ENCODE measurements around the gene COBL.

COBL gene

DNA sequence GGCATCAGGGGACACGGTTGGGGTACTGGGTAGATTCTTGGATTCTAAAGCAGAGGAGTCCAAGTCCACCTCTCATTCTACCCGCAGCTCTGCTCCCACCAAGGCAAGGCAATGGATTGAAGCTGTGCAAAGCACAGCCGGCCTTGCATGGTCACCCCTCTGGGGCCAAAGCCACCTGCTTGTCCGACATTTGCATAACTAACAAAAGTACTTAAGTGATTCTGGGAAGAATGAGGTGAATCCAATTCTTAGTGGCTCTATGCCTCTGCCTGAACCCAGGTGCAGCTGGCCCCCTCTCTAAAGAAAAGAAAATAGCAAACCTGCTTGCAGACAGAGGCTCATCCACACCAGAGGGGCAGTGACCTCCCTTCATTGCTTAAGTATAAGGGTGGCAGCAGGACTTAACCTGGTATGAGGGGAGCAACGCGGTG, 10.7 kb upstream of the COBL start:
- FAIRE-seq, result no peak

- no peak for FAIRE-seq
These were observed 10.2 kb upstream of the COBL start for GRCh38 chr7:51326656-51327286.

DNA sequence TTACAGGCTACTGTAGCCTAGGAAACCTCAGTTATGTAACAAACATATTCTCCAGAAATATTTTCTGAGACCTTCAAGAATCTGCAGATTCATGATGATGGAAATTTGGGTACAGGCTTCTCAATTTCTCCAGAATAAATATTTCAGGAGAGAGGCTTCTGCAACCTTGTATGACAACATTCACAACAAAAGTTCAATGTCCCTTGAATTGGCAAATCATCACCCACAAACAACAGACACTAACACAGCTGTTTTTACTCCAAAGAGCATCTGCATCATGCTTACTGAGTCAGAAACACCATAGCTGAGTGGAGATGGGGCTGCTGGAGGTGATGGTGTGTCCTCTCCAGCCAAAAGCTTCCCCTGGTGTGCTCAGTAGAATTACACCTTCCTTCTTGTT, 9.3 kb upstream of the COBL start:
- no peak for FAIRE-seq

DNA sequence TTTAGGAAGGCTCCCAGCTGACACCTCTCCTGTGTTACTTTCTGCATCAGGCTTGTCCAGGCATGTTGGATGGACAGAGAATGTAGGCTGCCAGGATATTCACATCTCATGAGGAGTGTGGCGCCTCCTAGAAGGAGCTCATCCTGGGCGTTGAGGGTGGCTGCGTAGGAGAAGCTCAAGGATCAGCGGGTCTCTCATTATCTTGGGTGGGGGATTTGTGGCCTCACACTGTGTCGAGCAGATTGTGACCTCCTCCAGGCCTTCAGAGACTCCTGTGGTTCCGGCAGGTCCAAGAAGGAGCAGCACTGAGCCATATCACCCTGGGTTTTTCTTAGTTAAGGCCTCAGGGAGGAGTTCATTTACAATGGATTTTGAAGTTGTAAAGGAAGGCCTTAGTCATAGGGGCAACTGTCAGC, 8.7 kb upstream of the COBL start:
- FAIRE-seq, result no peak

DNA sequence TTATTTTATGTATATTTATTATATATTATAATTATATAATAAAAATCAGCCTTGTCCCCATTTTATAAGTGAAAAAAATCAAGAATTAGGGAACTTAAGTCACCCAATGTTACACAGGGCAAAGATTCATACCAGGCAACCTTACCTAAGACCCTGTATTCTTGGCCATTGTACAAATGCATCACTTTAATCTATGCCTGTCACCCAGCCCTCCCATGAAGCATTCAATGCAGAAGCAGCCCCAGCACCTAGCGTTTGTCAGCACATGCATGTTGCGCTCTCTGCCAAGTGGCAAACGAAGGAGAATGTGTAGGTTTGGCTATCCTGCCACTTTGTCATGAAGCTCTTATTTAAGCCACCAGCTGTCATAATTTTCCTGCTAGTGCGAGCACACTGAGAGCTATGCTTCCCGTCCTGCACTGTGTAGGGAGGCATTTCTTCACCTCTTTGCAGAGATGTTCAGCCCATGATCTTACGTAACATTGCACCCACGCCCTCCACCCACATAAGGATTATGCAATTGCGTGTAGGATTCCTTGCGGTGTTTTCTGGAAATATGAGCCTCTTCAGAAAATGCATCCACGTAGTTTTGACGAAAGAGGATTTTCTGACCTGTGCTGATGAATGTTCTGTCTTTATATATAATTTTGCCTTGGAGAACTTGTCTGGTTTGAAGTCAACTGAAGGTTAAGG, 7.7 kb upstream of the COBL start:
- no peak for FAIRE-seq

DNA sequence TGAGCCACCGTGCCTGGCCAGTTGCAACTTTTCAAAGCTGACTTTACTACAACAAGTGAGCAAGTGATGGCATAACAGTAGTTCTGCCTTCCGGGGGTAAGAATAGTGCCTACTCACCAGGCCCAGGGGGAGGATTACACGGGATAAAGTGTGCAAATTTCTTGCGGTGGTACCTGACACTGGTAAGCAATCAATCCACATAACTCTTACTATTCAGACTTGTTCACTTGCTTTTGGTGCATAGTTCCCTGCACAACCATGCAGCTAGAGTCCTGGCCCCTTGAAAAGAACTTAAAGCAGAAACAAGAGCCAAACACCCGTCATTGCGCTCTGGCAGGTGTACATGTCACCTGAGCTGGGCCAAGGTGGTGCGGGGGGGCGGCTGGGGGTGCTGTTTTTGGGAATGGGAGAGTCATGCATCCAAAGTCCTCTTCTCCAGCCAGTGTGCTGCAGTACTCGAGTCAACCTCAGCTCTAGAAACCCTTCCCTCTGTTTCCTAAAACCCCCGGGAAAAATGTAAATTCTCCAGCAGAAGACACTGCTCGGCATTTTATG, 5.4 kb upstream of the COBL start:
- no peak for FAIRE-seq

DNA sequence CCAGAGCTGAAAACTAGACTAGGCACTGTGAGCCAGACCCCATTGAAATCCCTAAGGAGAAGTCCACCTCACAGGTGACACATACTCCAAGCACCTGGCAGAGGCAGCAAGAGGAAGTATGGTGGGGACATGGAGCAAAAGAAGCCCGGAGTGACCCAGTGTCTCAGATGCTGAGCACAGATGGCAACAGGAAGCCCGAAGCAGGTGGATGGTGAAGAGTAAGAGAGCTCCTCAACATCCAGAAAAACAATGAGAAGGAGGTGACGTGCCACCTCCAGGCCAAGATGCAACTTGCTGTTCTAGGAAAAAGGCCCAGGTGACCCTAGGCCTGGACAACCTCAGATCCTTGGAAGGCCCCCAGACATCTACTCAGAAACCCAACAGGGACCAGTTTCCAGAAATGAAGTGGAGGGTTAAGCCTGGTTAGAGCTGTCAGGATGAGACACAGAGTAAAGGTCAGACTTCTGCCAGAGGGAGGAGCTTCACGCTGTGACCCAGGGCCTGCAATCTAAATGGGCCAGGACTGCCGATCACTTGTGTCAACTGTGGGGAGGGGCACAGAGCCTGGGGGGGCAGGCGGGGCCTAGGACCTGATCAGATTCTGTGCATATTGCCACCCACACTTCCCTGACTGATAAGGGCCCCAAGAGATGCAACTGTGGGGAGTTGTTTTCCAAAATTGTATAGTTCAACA, 2.4 kb upstream of the COBL start:
- FAIRE-seq, result no peak

- FAIRE-seq, result no peak
These were observed 1.4 kb upstream of the COBL start for GRCh38 chr7:51318001-51318400.

DNA sequence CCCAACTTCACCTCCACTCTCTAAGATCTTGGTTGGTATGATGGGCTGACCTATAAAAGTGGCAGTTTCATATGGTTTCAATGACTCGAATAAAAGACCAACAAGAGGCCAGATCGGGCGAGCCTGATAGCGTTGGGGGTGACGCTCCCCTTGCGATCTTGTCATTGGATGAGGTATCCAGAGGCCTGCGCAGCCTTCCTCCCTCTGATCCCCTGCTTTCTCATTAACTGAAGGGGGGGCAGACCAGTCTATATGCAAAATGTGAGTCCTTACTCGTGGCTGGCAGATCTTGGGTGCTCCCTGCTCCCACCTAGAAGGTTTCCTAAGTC, 937 bp upstream of the COBL start:
- no peak for FAIRE-seq

- no peak for FAIRE-seq
These were observed 345 bp downstream of the COBL start for GRCh38 chr7:51316262-51316665.

DNA sequence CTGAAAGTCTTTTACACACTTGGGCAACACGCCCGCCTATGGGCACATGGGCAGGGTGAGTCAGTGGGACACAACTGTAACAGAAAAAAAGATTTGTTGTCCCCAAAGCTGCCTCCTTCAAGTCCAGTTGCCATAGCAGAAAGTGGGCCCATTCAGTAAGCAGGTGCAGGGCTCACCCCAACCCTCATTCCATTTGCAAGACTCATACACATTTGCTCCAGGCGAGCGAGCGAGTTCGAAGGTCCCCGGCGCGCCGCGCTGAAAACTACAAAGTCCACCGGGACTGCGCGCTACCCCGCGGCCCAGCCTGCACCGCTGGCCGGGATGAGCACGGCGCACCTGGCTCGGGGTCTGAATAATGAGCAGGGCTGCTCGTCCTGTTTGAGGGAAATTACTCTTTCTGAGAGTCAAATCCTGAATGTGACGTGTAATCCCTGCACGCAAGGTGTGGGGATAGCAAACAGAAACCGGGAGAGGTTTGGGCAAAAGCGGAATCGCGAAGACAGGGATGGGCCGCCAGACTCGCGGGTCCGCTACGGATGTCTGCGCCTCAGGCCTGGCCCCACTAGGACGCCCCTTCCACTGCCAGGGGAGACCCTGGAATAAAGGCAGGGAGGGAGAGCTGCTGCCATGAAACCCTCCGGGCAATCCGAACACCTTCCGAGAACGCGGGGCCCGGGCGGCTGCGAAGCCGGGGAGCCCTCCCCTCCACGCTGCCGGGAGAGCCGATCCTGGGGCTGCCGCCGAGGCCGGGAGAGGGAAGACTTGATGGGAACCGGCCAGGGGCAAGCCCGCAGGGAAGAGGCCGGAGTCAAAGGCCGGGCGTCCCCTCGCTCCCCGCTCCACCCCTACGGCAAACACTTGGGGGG, 982 bp downstream of the COBL start:
- FAIRE-seq, result no peak

GRCh38 chr7:51314726-51315125, 1.9 kb downstream of the COBL start:
- no peak for FAIRE-seq

DNA sequence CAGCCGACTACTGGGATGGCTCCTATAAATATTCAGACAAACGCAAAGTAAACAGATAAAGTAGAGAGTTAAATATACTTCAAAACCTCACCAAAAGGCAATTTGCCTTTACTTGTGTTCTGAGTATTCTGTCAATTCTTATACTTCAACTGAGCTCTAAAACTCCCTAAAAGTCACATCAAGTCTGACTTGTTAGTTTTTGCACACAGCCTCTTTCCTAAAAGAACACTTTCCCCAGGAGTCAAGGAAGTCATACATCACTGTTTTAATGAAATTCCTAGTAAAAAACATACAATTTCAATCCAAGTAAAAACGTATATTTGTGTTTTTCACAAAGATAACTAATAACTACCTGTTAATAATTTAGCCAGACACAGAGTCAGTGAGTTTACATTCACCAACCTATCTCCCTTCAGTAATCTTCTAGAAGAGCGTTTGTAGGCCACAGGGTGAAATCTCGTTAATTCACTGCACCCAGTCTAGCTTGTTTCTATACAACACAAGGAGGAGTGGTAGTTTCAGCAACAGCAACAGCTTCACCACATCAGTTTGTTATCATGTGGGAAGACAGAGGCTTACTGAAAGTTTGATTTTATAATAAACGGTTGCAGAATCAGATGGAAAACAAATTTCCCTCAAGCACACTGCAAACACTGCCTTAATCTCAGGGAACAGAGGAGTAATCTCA, 2.7 kb downstream of the COBL start:
- FAIRE-seq, result no peak

DNA sequence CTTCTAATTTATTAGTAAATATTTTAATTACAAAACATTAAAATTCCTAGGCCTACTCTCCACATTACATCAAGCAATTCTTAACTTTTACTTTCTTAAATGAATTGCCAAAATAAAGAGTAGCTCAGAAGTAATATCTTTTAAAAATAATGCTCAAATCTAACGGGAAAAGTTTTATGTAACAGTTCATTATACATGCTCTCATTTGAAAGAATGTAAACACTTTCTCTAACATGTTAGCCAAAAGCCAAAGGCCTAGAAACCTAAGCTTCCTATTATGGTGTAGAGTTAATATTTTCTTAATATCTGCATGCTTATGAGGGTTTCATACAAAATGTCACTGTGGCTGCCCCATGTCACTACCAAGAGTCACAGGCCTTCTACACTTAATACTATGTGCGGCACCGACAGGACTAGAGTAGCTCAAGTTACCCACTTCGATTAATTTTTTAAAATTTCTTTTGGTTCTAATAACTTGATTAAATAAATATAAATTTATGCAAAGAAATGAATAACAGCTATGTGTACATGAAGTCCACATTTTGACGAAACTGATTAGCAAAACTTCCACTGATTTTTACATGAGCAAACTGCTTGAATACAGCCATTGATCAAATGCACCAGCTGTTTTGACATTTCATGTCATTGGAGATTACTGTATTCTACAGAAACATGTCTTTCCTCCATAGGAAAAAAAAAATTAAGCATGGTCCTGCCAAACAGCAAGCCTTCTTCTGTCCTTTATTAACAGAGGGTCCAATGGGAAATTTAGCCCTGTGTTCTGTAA, 3.5 kb downstream of the COBL start:
- no peak for FAIRE-seq

DNA sequence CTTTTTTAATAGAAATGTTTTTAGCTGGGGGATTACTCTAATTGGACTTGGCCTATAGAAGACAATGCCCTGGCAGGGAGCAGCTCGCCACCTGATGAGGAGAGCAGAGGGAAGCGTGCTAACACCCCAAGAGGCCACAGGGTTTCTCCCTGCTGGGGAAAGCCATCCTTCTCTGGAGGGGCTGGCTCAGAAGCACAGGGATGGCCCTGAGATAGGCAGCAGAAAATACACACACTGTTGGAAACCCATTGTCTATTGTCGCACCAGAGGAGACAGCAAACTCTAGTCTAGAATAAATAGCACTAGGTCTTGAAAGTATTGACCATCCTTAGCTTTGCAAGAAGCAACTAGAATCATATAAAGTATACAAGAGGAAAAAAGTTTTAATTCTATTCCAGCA, 5.4 kb downstream of the COBL start:
- FAIRE-seq, result no peak

DNA sequence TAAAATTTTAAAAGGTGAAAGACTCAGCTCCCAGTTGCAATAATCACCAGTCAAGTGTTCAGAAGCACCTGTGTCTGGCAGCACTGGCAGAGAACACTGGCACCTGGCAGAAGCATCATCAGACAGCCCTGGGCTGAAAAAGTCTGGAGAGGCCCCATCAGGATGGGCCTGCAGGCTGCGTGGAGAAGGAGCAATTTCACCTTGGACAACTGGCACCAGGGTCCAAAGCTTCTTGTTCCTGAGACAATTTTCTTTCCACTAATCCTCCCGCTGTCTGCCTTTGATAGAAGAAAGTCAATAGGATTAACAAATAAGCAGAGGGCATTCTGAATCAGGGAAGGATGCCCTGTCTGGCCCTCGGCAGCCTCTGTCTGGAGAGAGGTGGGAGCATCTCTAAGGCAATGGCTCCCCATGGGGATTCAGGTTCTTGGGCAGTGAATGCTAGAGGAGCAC, 6.5 kb downstream of the COBL start:
- no peak for FAIRE-seq

DNA sequence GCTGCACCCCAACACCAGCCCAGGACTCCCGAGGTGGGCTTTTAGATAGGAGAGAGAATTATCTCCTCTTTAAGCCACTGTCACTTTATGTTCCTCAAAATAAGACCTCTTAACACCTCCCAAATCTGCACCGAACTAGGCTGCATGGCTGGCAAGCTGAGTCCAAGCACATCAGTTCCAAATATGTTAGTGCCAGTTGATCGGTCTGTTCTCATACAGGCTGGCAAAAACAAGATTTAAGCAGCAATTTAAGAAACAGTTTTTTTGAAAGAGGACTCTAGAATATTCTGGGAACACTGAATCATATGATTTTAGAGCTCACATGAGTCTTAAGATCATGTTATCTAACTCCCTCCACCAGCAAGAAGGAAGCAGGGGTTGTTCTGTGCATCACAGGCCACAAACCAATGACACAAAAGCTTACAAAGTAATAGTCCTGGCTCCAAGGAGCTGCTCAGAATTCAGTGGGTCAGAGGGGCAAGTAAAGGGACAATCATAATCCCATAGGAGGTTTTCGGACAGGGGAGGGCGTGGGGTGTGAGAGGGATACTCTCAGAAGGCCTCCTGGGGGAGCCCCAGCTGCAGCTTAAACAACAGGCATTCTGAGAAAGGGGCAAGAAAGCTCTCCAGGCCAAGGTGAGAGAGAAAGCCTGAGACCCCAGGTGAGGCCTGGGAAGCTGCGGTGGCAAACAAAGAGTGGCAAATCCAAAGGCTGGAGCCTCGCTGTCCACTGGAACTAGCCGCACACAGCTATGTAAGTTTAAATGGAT, 7.1 kb downstream of the COBL start:
- FAIRE-seq, result no peak

DNA sequence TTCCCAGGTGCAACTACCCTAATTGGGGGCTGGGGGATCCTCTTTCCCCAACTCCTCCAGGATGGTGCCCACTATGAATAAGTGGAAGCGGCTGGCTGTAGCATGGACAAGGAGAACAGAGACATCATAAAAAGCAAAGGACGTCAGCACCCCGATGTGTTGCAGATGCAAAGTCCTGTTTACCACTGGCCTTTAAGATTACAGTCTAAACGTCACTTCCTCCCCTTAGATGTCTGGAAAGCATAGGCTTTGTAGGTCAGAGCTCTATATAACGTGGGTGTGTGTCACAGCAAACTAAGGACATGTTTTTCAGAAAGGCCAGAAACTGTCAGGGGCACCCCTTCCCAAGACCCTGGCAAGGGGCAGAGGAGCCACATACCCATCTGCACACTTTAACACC, 7.9 kb downstream of the COBL start:
- FAIRE-seq, result no peak

DNA sequence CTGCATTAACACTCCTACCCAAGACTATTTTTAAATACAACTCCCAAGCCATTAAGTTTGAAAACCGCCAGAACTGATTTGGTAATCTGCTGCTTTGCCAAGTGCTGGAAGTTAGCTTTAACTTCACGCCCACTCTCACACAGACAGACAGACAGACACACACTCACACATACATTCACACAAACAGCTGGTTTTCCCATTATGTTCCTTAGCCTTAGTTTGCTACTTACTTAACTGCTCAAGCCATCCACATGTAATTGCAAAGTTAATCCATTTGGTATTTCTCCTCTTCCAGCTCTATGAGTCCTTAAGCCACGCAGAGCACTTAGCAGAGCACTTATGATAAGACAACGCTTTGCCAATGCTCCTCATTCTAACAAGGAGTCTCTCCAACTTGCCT, 8.3 kb downstream of the COBL start:
- FAIRE-seq, result no peak

GRCh38 chr7:51307651-51308210, 8.9 kb downstream of the COBL start:
- no peak for FAIRE-seq
